PFSK-1 (cell line): Measurements from ENCODE around the gene TAF8.

Experiments
- FOXP2 ChIP-seq: optimal IDR thresholded peaks from 2 replicates; pipeline ENCODE3; 2011; ENCODE audit warnings: borderline replicate concordance, control low read depth, inconsistent platforms; ENCODE audit not compliant: insufficient read depth; ENCODE audit errors: extremely low read length, extremely low read depth
- POLR2AphosphoS5 ChIP-seq: IDR thresholded peaks from 2 replicates; pipeline ENCODE4 v1.6.1; 2012; ENCODE audit warnings: low read depth, mild to moderate bottlenecking, control low read depth, low read length, moderate library complexity
- REST ChIP-seq, 2 experiments: IDR thresholded peaks; 2 replicates each; pipeline versions ENCODE4 v1.6.1 to v1.8.0; 2011 to 2012; ENCODE audit warnings: low read depth in 2 of 2, low read length in 2 of 2, control low read depth in 1 of 2, inconsistent platforms in 1 of 2, mild to moderate bottlenecking in 1 of 2, moderate library complexity in 1 of 2; ENCODE audit not compliant: insufficient read depth in 1 of 2
- SIN3A ChIP-seq: IDR thresholded peaks from 2 replicates; pipeline ENCODE4 v1.6.1; 2012; ENCODE audit warnings: mild to moderate bottlenecking, low read length, moderate library complexity, borderline replicate concordance; ENCODE audit not compliant: insufficient read depth
- TAF1 ChIP-seq: IDR thresholded peaks from 2 replicates; pipeline ENCODE4 v1.6.1; 2012; ENCODE audit warnings: low read length, control low read depth, borderline replicate concordance; ENCODE audit not compliant: insufficient read depth

The TAF8 gene

GRCh38 chr6:42084889-42085288 lies 34.6 kb downstream of the TAF8 start:
- TF ChIP-seq FOXP2 = no peak
- TF ChIP-seq REST (IDR thresholded peaks at IDR 0.05; ENCODE audit: insufficient read depth in 1 of 2, low read depth in 2 of 2, low read length in 2 of 2) = no peak
- no peak for TF ChIP-seq TAF1
- no peak for TF ChIP-seq SIN3A
- TF ChIP-seq POLR2AphosphoS5 = no peak

- no peak for TF ChIP-seq TAF1
- TF ChIP-seq SIN3A = no peak
- TF ChIP-seq POLR2AphosphoS5 = no peak
- no peak for TF ChIP-seq REST (IDR thresholded peaks at IDR 0.05; ENCODE audit: insufficient read depth in 1 of 2, low read depth in 2 of 2, low read length in 2 of 2)
- no peak for TF ChIP-seq FOXP2
Observed at GRCh38 chr6:42086046-42087035, 36.0 kb downstream of the TAF8 start.

GRCh38 chr6:42088101-42088591 lies 37.8 kb downstream of the TAF8 start:
- TF ChIP-seq FOXP2 = no peak
- TF ChIP-seq POLR2AphosphoS5 = no peak
- TF ChIP-seq SIN3A = no peak
- TF ChIP-seq REST (IDR thresholded peaks at IDR 0.05; ENCODE audit: insufficient read depth in 1 of 2, low read depth in 2 of 2, low read length in 2 of 2) = no peak
- no peak for TF ChIP-seq TAF1

- TF ChIP-seq FOXP2 = no peak
- no peak for TF ChIP-seq POLR2AphosphoS5
- TF ChIP-seq SIN3A = no peak
- no peak for TF ChIP-seq REST (IDR thresholded peaks at IDR 0.05; ENCODE audit: insufficient read depth in 1 of 2, low read depth in 2 of 2, low read length in 2 of 2)
Observed at GRCh38 chr6:42090819-42091717, 40.7 kb downstream of the TAF8 start.
